ENCODE results near the gene ZNF521. TPM values are rescaled to one million over a fixed set of nuclear protein-coding genes. Genes with fewer than 3 reads are reported as not detected.

ZNF521 gene
- total and polyA plus RNA-seq, 8 donors, result 0.80 to 290 (median 11.1) TPM

- intact Hi-C loops (cut with DNase I; ENCODE audit: low total_unique reads), result no loop called here
- Histone ChIP-seq H3K27me3 (no peaks in the 10 kb centered on the region), H3K4me1 (no peaks in the 10 kb centered on the region), H3K27ac (no peak overlapping the region), H3K9me3 (no peaks in the 10 kb centered on the region), H3K4me3 (no peak overlapping the region), H3K36me3 (no peaks in the 10 kb centered on the region)
- 93 to 95% (median 95%) methylated on average over 6 of the region's 6 CpGs for WGBS, 5 donors
- no peak for TF ChIP-seq POLR2A (IDR thresholded peaks at IDR 0.05)
- TF ChIP-seq EP300 (IDR thresholded peaks at IDR 0.05), result no peak
- TF ChIP-seq CTCF (IDR thresholded peaks at IDR 0.05), result no peak
- no peak for TF ChIP-seq POLR2AphosphoS5 (IDR thresholded peaks at IDR 0.05)
- no peak for DNase-seq
Measured at GRCh38 chr18:25335676-25336075, 16.3 kb downstream of the ZNF521 start.

GRCh38 chr18:25335062-25335461 lies 16.9 kb downstream of the ZNF521 start:
- 63 to 78% (median 73%) methylated on average over 3 of the region's 3 CpGs for WGBS, 5 donors
- Histone ChIP-seq H3K4me3 (no peak overlapping the region), H3K27me3 (no peaks in the 10 kb centered on the region), H3K27ac (no peak overlapping the region), H3K36me3 (no peaks in the 10 kb centered on the region), H3K4me1 (no peaks in the 10 kb centered on the region), H3K9me3 (no peaks in the 10 kb centered on the region)
- intact Hi-C loops (cut with DNase I; ENCODE audit: low total_unique reads), result no loop called here
- no peak for DNase-seq
- no peak for TF ChIP-seq POLR2A (IDR thresholded peaks at IDR 0.05)
- TF ChIP-seq EP300 (IDR thresholded peaks at IDR 0.05), result no peak
- no peak for TF ChIP-seq POLR2AphosphoS5 (IDR thresholded peaks at IDR 0.05)
- no peak for TF ChIP-seq CTCF (IDR thresholded peaks at IDR 0.05)

- intact Hi-C loops (cut with DNase I; ENCODE audit: low total_unique reads), result no loop called here
- Histone ChIP-seq H3K27ac (no peak overlapping the region), H3K27me3 (no peaks in the 10 kb centered on the region), H3K4me1 (no peaks in the 10 kb centered on the region), H3K36me3 (no peaks in the 10 kb centered on the region), H3K9me3 (no peaks in the 10 kb centered on the region), H3K4me3 (no peak overlapping the region)
- 58 to 74% (median 65%) methylated on average over 2 of the region's 2 CpGs for WGBS, 5 donors
- TF ChIP-seq EP300 (IDR thresholded peaks at IDR 0.05), result no peak
- no peak for TF ChIP-seq POLR2AphosphoS5 (IDR thresholded peaks at IDR 0.05)
- TF ChIP-seq CTCF (IDR thresholded peaks at IDR 0.05), result no peak
- no peak for TF ChIP-seq POLR2A (IDR thresholded peaks at IDR 0.05)
- no peak for DNase-seq
Measured at GRCh38 chr18:25334588-25334987, 17.4 kb downstream of the ZNF521 start.

- TF ChIP-seq POLR2AphosphoS5 (IDR thresholded peaks at IDR 0.05) (no peak), CTCF (IDR thresholded peaks at IDR 0.05) (no peak), EP300 (IDR thresholded peaks at IDR 0.05) (no peak), POLR2A (IDR thresholded peaks at IDR 0.05) (no peak)
- intact Hi-C loops (cut with DNase I; ENCODE audit: low total_unique reads), result no loop called here
- H3K27me3 ChIP-seq, result no peaks in the 10 kb centered on the region
- H3K4me1 ChIP-seq, result peaks cover 0 to 9% (median 4%) of the 10 kb centered on the region in 4 donors
- no peaks in the 10 kb centered on the region for H3K9me3 ChIP-seq
- no peak overlapping the region for H3K4me3 ChIP-seq
- H3K27ac ChIP-seq, result no peak overlapping the region
- no peak for DNase-seq
- no peaks in the 10 kb centered on the region for H3K36me3 ChIP-seq
Measured at GRCh38 chr18:25332002-25332401, 20.0 kb downstream of the ZNF521 start.
